Smooth muscle cell of bladder (primary cell): ENCODE data around the gene GC. TPM values are rescaled to one million over a fixed set of nuclear protein-coding genes. Genes with fewer than 3 reads are reported as not detected.

Experiments used
- total RNA-seq: library from RNA; depleted of rRNA; stranded (reverse); fragments of >200 nt; gene quantifications from 2 replicates; pipeline ENCODE4 v1.2.3, GENCODE V29; 2014

GC gene
- total RNA-seq = not detected in 2 replicates

GRCh38 chr4:71783972-71784371 is at the start of gene GC:
Gene GC (minus strand): TSS chr4:71784079. CDS start chr4:71784018, 61 bp downstream.

Other genes starting within 250 kb of the GC start
- gene NPFFR2, start 247.9 kb upstream of the GC start, total RNA-seq = not detected in 2 replicates